ENCODE results near the gene EXD3.

Gene EXD3

GRCh38 chr9:137317718-137318511 lies 105.0 kb downstream of the EXD3 start:
- TF ChIP-seq EZH2 (optimal IDR thresholded peaks at IDR 0.05; ENCODE audit: low read depth, low read length), result no peak
- no peak for TF ChIP-seq CTCF (IDR thresholded peaks at IDR 0.05; ENCODE audit: low read length)
- TF ChIP-seq EZH2phosphoT487 (IDR thresholded peaks at IDR 0.05; ENCODE audit: low read length), result no peak
- H3K4me2 ChIP-seq (ENCODE audit: low read depth, low read length), result no peak overlapping the region
- H3K27ac ChIP-seq (ENCODE audit: low read length), result no peak overlapping the region

GRCh38 chr9:137317021-137317717 lies 105.8 kb downstream of the EXD3 start:
- peaks cover 86% of the 10 kb centered on the region for H3K27me3 ChIP-seq (replicated peaks; ENCODE audit: insufficient read depth, low read length)
- H2AFZ ChIP-seq (ENCODE audit: low read length), result no peak overlapping the region
- no peaks in the 10 kb centered on the region for H3F3A ChIP-seq (ENCODE audit: insufficient read depth, low read length)
- no peak overlapping the region for H3K9ac ChIP-seq (ENCODE audit: low read length)
- H3K27ac ChIP-seq (ENCODE audit: low read length), result no peak overlapping the region
- no peaks in the 10 kb centered on the region for H4K20me1 ChIP-seq (ENCODE audit: insufficient read depth, low read length)
- no peaks in the 10 kb centered on the region for H3K36me3 ChIP-seq (replicated peaks; ENCODE audit: insufficient read depth, low read length)
- H3K9me2 ChIP-seq (replicated peaks; ENCODE audit: insufficient read depth, low read length), result no peaks in the 10 kb centered on the region
- no peak overlapping the region for H3K4me3 ChIP-seq (ENCODE audit: low read length)
- no peak for DNase-seq
- H3K4me1 ChIP-seq (ENCODE audit: low read length), result no peaks in the 10 kb centered on the region
- no peak for TF ChIP-seq CTCF (IDR thresholded peaks at IDR 0.05; ENCODE audit: low read length)
- TF ChIP-seq EZH2 (optimal IDR thresholded peaks at IDR 0.05; ENCODE audit: low read depth, low read length), result no peak
- TF ChIP-seq EZH2phosphoT487 (IDR thresholded peaks at IDR 0.05; ENCODE audit: low read length), result no peak
- no peak overlapping the region for H3K4me2 ChIP-seq (ENCODE audit: low read depth, low read length)
- H3K79me2 ChIP-seq (ENCODE audit: low read length), result no peaks in the 10 kb centered on the region
- no peaks in the 10 kb centered on the region for H3K9me3 ChIP-seq (replicated peaks; ENCODE audit: insufficient read depth, low read length)

More at GRCh38 chr9:137317718-137318511, 105.0 kb downstream of the EXD3 start:
- Histone ChIP-seq H3K79me2 (ENCODE audit: low read length) (no peaks in the 10 kb centered on the region), H3K27me3 (replicated peaks; ENCODE audit: insufficient read depth, low read length) (peaks cover 87% of the 10 kb centered on the region), H3K36me3 (replicated peaks; ENCODE audit: insufficient read depth, low read length) (no peaks in the 10 kb centered on the region), H3K9ac (ENCODE audit: low read length) (no peak overlapping the region), H3K4me1 (ENCODE audit: low read length) (no peaks in the 10 kb centered on the region), H2AFZ (ENCODE audit: low read length) (no peak overlapping the region), H3K9me3 (replicated peaks; ENCODE audit: insufficient read depth, low read length) (no peaks in the 10 kb centered on the region), H3K9me2 (replicated peaks; ENCODE audit: insufficient read depth, low read length) (no peaks in the 10 kb centered on the region), H3F3A (ENCODE audit: insufficient read depth, low read length) (no peaks in the 10 kb centered on the region), H4K20me1 (ENCODE audit: insufficient read depth, low read length) (no peaks in the 10 kb centered on the region), H3K4me3 (ENCODE audit: low read length) (no peak overlapping the region)
- no peak for DNase-seq

GRCh38 chr9:137316012-137316981 lies 106.7 kb downstream of the EXD3 start:
- H3K9ac ChIP-seq (ENCODE audit: low read length), result no peak overlapping the region
- H3K27me3 ChIP-seq (replicated peaks; ENCODE audit: insufficient read depth, low read length), result peaks cover 77% of the 10 kb centered on the region
- no peak overlapping the region for H3K27ac ChIP-seq (ENCODE audit: low read length)
- no peak for TF ChIP-seq EZH2phosphoT487 (IDR thresholded peaks at IDR 0.05; ENCODE audit: low read length)
- TF ChIP-seq CTCF (IDR thresholded peaks at IDR 0.05; ENCODE audit: low read length), result no peak
- TF ChIP-seq EZH2 (optimal IDR thresholded peaks at IDR 0.05; ENCODE audit: low read depth, low read length), result no peak
- no peaks in the 10 kb centered on the region for H3K9me2 ChIP-seq (replicated peaks; ENCODE audit: insufficient read depth, low read length)
- no peak overlapping the region for H2AFZ ChIP-seq (ENCODE audit: low read length)
- H3K36me3 ChIP-seq (replicated peaks; ENCODE audit: insufficient read depth, low read length), result no peaks in the 10 kb centered on the region
- no peaks in the 10 kb centered on the region for H3K79me2 ChIP-seq (ENCODE audit: low read length)
- H4K20me1 ChIP-seq (ENCODE audit: insufficient read depth, low read length), result no peaks in the 10 kb centered on the region
- H3F3A ChIP-seq (ENCODE audit: insufficient read depth, low read length), result no peaks in the 10 kb centered on the region
- no peaks in the 10 kb centered on the region for H3K4me1 ChIP-seq (ENCODE audit: low read length)
- no peak overlapping the region for H3K4me3 ChIP-seq (ENCODE audit: low read length)
- no peaks in the 10 kb centered on the region for H3K9me3 ChIP-seq (replicated peaks; ENCODE audit: insufficient read depth, low read length)
- peak overlapping the region; percentile 21; the same call in 1 of the 2 replicates for H3K4me2 ChIP-seq (ENCODE audit: low read depth, low read length)
- DNase-seq, result no peak
